Adrenal gland (tissue), 12 donors: Measurements from ENCODE around the gene TNS3. TPM values are rescaled to one million over a fixed set of nuclear protein-coding genes. Genes with fewer than 3 reads are reported as not detected.

Source experiments
- DNase-seq, 7 donors: peaks; one replicate each; pipeline ENCODE4 v3.0.0-alpha.2; 2019 to 2020
- H3K27ac ChIP-seq, 5 donors: fragments of 200-600 bp; sonication (generic) in 4 of 5; 1 replicate in 3 of 5; 2 replicates in 2 of 5; pipeline versions ENCODE4 v1.5.1 to v1.8.0; 2016 to 2020; ENCODE audit warnings: mild to moderate bottlenecking in 1 of 5
- H3K27me3 ChIP-seq: fragments of 200-600 bp; 2 replicates; pipeline ENCODE4 v1.8.0; 2021
- H3K36me3 ChIP-seq, 2 donors: fragments of 200-600 bp; replicated peaks in 1 of 2; 1 replicate in 1 of 2; 2 replicates in 1 of 2; pipeline versions ENCODE4 v1.5.1 to v1.8.0; 2018 to 2022
- H3K4me1 ChIP-seq, 2 donors: fragments of 200-600 bp; replicated peaks in 1 of 2; 1 replicate in 1 of 2; 2 replicates in 1 of 2; pipeline versions ENCODE4 v1.5.1 to v1.8.0; 2018 to 2021
- H3K4me3 ChIP-seq, 4 donors: fragments of 200-600 bp; sonication (generic) in 3 of 4; one replicate each; pipeline ENCODE4 v1.5.1; 2016 to 2018
- H3K9me3 ChIP-seq, 3 donors: fragments of 200-600 bp; sonication (generic) in 1 of 3; replicated peaks in 1 of 3; 1 replicate in 2 of 3; 2 replicates in 1 of 3; pipeline versions ENCODE4 v1.5.1 to v1.8.0; 2016 to 2021
- POLR2A ChIP-seq, 2 donors: fragments of 450-650 bp; IDR thresholded peaks; one replicate each; pipeline ENCODE4 v1.6.1; 2017; ENCODE audit warnings: antibody characterized with exemption in 2 of 2, mild to moderate bottlenecking in 2 of 2, moderate library complexity in 1 of 2
- WGBS, 4 donors: extraction: QIAGEN DNeasy Blood & Tissue Kit in 2 of 4; methylation state at CpG; one replicate each; pipeline versions ENCODE4 v1.1.5 to v1.1.7; 2013 to 2017; 5-methylcytosine and 5-hydroxymethylcytosine counted together
- intact Hi-C, 2 donors: fragments of 100-400 bp; cut with DNase I; formaldehyde crosslinking; loops; one replicate each; pipeline versions ENCODE4 v1.14.1 to v1.15.0; 2022 to 2023
- polyA plus RNA-seq, 3 donors: library from polyadenylated mRNA; stranded (reverse); fragments of 200-250 nt in 2 of 3; fragments of 350-450 nt in 1 of 3; fragmentation: Illumina TruSeq in 1 of 3; extraction: RNeasy Lipid Tissue Mini Kit (QIAGEN cat#74804) in 1 of 3; gene quantifications; one replicate each; pipeline ENCODE4 v1.2.3, GENCODE V29; 2013 to 2014
- total RNA-seq, 9 donors: library from RNA; depleted of rRNA in 4 of 9; stranded (reverse); fragments of >200 nt in 4 of 9; fragments of 120-200 nt in 1 of 9; fragmentation: NEBNext Ultra II Directional in 1 of 9; extraction: Animal tissue kit (Norgen Biotek cat#: 25700) in 1 of 9; gene quantifications; one replicate each; pipeline versions ENCODE4 v1.1.0 to v1.2.4, GENCODE V29; 2013 to 2023
- TF ChIP-seq, protein P1 (sequence below), 6 experiments: fragments of 450-650 bp in 4 of 6; fragments of 200-600 bp in 2 of 6; sonication (generic) in 1 of 6; IDR thresholded peaks; 1 replicate in 5 of 6; 2 replicates in 1 of 6; pipeline versions ENCODE4 v1.5.1 to v1.8.0; 2016 to 2021; ENCODE audit warnings: antibody characterized with exemption in 6 of 6, mild to moderate bottlenecking in 2 of 6, moderate library complexity in 1 of 6
- donor health status: healthy with polysubstance abuse.
- donor health status: Bipolar disorder and iron deficiency.
- donor health status: DM: yes; HTN: yes; CAD: no.
- donor health status: DM: no; HTN: no; CAD: no.
- donor health status: DM: no; HTN: no; CAD: no.
- donor health status: DM: yes; HTN: yes; CAD: no.

Gene TNS3
- total and polyA plus RNA-seq, 12 donors = 21.0 to 188 (median 99.8) TPM

DNA sequence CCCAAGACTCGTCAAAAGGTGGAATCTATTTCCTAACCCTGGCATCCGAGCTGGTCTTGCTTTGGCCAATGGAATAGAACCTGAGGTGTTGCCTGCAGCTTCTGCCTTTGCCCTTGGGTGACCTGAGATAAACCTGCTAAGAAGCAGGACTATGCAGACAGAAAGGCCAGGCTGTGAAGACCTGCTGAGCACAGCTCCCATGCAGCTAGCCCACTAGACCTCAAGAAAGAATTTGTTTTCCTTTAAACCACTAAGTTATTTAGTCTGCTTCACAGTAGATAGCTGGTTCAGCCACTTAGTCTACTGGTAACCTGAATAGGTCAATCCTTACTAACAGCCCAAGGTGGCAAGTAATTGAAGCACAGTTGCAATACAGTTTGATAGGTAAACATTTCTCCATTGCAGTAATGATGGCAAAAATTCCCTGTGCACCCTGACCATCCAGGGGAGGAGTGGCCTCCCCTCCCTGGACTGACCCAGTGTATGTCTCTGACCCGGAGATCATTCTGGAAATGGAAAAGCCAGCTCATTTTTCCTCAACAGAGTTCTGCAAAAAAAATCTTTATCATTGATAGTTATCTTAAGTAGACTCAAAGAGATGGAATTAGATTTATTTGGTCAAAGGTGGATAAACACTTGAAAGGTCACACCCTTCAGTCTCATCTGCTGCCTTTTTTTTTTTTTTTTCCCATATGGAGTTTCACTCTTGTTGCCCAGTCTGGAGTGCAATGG, 20.0 kb downstream of the TNS3 start:
- intact Hi-C loops = no loop called here
- Histone ChIP-seq H3K36me3 (no peaks in the 10 kb centered on the region), H3K27me3 (no peaks in the 10 kb centered on the region), H3K27ac (no peak overlapping the region), H3K4me1 (peaks cover 0 to 29% of the 10 kb centered on the region in 2 donors), H3K4me3 (no peak overlapping the region), H3K9me3 (no peaks in the 10 kb centered on the region)
- DNase-seq = no peak
- WGBS, 4 donors = 74 to 81% (median 79%) methylated on average over 3 of the region's 3 CpGs
- no peak for TF ChIP-seq POLR2A (IDR thresholded peaks at IDR 0.05)
- TF ChIP-seq, protein P1, sequence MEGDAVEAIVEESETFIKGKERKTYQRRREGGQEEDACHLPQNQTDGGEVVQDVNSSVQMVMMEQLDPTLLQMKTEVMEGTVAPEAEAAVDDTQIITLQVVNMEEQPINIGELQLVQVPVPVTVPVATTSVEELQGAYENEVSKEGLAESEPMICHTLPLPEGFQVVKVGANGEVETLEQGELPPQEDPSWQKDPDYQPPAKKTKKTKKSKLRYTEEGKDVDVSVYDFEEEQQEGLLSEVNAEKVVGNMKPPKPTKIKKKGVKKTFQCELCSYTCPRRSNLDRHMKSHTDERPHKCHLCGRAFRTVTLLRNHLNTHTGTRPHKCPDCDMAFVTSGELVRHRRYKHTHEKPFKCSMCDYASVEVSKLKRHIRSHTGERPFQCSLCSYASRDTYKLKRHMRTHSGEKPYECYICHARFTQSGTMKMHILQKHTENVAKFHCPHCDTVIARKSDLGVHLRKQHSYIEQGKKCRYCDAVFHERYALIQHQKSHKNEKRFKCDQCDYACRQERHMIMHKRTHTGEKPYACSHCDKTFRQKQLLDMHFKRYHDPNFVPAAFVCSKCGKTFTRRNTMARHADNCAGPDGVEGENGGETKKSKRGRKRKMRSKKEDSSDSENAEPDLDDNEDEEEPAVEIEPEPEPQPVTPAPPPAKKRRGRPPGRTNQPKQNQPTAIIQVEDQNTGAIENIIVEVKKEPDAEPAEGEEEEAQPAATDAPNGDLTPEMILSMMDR (IDR thresholded peaks at IDR 0.05) = no peak

DNA sequence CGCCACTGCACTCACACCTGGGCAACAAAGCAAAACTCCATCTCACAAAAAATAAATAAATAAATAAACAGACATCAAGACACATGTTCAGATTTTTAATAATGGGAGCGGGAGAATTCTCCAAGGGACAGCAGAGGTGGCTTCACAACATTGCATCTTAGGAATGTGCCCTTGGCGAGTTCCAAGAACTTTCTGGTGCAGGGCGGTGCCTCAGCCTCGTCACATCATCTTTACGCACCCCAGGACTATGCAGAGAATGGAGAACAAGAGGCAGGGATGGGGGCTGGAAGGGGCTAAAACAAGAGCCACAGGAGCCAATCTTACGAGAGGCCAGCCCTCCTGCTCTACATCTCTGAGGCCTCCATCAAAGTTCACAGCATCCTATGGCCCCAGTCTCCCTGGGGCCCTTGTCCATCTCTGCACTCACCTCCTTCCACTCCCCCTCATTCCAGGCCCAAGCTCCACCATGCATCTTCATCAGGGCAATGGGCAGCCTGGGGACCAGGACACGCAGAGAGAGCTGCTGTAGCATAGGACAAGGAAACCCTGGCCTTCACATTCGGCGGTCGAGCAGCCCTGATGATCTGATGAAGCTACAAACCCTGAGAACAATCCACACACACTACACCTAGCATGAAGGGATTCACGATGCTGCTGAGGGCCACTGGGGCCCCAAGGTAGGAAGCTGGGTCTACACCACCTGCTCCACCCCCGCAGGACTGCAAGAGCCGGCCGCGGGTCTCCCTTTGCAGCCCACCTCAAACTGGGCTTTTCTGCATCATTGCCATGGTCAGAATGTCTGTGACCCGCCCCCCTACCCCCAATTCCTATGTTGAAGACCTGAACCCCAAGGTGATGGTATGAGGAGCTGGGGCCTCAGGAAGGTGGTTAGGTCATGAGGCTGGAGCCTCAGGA, 22.3 kb downstream of the TNS3 start:
- Histone ChIP-seq H3K4me1 (peaks cover 0 to 32% of the 10 kb centered on the region in 2 donors), H3K36me3 (no peaks in the 10 kb centered on the region), H3K27me3 (no peaks in the 10 kb centered on the region), H3K9me3 (no peaks in the 10 kb centered on the region), H3K4me3 (no peak overlapping the region), H3K27ac (no peak overlapping the region)
- 94 to 98% (median 96%) methylated on average over 10 to 17 of the region's 17 CpGs for WGBS, 4 donors
- intact Hi-C loops = no loop called here
- TF ChIP-seq POLR2A (IDR thresholded peaks at IDR 0.05) = no peak
- TF ChIP-seq, protein P1 (IDR thresholded peaks at IDR 0.05) = no peak
- DNase-seq = no peak

DNA sequence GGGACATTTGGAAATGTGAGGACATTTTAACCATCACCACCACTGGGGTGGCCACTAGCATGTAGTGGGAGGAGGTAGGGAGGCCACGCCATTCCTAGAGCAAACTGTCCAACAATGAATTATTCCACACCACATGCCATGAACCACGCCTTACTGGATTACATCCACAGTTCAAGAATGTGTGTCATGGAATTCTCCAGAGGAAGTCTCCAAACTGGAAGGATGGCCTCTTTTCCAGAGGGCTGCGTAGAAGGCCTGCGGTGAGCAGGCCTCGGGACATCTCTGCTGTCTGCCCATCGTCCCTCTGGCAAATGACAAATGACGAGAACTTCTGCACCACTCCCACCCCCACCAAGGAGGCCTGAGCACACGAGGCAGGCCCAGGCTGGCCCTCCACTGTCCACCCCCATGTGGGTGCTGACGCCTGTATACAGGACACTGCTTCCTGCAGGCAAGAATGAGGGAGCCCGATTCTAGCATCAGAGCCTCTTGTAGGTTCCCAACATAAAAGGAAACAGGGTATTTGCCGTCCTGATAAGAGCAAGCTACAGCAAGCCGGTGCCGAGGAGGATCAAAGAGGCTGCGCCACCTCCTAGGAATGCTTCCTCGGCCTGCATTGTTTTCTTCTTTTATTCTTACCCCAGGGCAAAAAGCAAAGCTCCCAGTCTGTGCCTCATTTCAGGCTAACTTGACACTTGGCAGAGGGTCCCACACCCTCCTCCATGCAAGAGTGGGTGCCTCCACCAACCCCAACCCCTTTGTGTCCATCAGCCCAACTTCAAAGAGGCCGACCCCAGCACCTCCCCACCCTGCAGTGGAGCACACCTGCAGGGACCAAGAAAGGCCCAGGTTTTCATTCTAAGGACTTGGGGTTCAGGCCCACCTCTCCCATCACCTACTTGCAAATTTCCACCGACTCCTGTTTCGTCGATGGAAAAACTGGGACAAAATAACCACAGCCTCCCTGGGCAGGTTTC, 23.9 kb downstream of the TNS3 start:
- TF ChIP-seq, protein P1 (IDR thresholded peaks at IDR 0.05) = no peak
- no peak for TF ChIP-seq POLR2A (IDR thresholded peaks at IDR 0.05)
- Histone ChIP-seq H3K4me3 (no peak overlapping the region), H3K27ac (peak overlapping the region in 3 of 5 donors; percentile 24 to 76 (median 66)), H3K4me1 (peaks cover 0 to 38% of the 10 kb centered on the region in 2 donors), H3K36me3 (no peaks in the 10 kb centered on the region), H3K27me3 (no peaks in the 10 kb centered on the region), H3K9me3 (no peaks in the 10 kb centered on the region)
- WGBS, 4 donors = 72 to 86% (median 81%) methylated on average over 11 to 19 of the region's 19 CpGs
- DNase-seq = no peak
- intact Hi-C loops = no loop called here
